ES-I3 (cell line): ENCODE data around the gene NEU3.
"Not testable (repeated sequence)": the region's sequence is repeated elsewhere in the genome, so short reads cannot be mapped to it uniquely, and the experiment has no call there.

Source experiments
- H3K36me3 ChIP-seq: 2 replicates; pipeline ENCODE4 v1.6.1; 2013; ENCODE audit warnings: mild to moderate bottlenecking, low read length, control low read depth, moderate library complexity; ENCODE audit not compliant: insufficient read depth
- H3K4me1 ChIP-seq: 2 replicates; pipeline ENCODE4 v1.6.1; 2013; ENCODE audit warnings: mild to moderate bottlenecking, control low read depth, low read length; ENCODE audit not compliant: insufficient read depth
- H3K9ac ChIP-seq: 2 replicates; pipeline ENCODE4 v1.6.1; 2013; ENCODE audit warnings: low read depth, mild to moderate bottlenecking, low read length, moderate library complexity
- H3K9me3 ChIP-seq: 2 replicates; pipeline ENCODE4 v1.6.1; 2013; ENCODE audit warnings: mild to moderate bottlenecking, low read length, moderate library complexity; ENCODE audit not compliant: control insufficient read depth, insufficient read depth

NEU3 gene

DNA sequence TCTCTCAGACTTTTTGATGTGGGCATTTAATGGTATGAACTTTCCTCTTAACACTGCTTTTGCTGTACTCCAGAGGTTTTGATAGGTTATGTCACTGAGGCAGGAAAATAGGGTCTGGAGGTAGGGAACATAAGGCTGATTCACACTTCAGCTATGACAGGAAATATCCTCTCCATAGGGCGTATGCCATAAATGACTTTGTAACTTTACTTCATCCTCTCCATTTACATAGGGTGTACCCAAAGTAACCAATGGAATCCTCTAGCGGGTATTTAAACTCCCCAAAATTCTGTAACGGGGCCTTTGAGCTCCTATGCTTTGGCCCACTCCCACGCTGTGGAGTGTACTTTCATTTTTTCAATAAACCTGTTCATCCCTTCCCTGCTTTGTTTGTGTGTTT lies 58.5 kb downstream of the NEU3 start:
- H3K9me3 ChIP-seq, result peaks cover 3% of the 10 kb centered on the region; the same call in 1 of the 2 replicates
- no peak overlapping the region for H3K9ac ChIP-seq
- no peaks in the 10 kb centered on the region for H3K36me3 ChIP-seq
- peaks cover 6% of the 10 kb centered on the region; the same call in 1 of the 2 replicates for H3K4me1 ChIP-seq

DNA sequence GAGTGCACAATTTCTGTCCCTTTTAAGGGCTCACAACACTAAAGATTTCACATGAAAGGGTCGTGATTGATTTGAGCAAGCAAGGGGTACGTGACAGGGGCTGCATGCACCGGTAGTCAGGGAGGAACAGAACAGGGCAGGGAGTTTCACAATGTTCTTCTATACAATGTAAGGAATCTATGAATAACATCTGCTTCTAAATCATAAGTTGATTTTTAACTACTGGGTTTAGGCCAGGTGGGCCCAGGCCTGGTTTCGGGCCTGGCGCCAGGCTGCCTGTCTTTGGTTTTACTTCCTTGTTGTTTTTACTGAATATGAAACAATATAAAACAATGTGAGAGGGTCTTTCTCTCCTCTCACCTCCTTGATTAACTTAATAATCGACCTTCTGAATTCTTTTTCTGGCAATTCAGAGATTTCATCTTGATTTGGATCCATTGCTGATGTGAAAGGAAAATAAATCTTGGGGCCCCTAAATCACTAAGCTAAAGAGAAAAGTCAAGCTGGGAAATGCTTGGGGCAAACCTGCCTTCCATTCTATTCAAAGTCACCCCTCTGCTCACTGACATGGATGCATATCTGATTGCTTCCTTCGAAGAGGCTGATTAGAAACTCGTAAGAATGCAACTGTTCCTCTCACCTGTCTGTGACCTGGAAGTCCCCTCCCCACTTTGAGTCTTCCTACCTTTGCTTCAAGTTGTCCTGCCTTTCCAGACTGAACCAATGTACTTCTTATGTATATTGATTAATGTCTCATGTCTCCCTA lies 61.0 kb downstream of the NEU3 start:
- not testable (repeated sequence) for H3K9ac ChIP-seq, H3K4me1 ChIP-seq

DNA sequence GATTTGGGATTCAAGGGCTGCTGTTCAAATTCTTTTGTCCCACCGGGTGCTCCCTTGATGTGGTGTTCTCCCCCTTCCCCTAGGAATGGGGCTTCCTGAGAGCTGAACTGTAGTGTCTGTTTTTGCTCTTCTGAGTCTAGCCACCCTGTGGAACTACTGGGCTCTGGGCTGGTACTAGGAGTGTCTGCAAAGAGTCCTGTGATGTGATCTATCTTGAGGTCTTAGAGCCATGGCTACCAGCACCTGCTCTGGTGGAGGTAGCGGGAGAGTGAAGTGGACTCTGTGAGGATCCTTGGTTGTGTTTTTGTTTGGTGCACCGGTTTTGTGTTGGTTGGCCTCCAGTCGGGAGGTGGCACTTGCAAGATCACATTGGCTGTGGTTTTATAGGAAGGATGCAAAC lies 61.8 kb downstream of the NEU3 start:
- Histone ChIP-seq H3K9ac (no peak overlapping the region), H3K36me3 (no peaks in the 10 kb centered on the region), H3K4me1 (peaks cover 6% of the 10 kb centered on the region; the same call in 1 of the 2 replicates), H3K9me3 (peaks cover 3% of the 10 kb centered on the region; the same call in 1 of the 2 replicates)

More for the DNA sequence above, 61.0 kb downstream of the NEU3 start:
- not testable (repeated sequence) for H3K9me3 ChIP-seq, H3K36me3 ChIP-seq

DNA sequence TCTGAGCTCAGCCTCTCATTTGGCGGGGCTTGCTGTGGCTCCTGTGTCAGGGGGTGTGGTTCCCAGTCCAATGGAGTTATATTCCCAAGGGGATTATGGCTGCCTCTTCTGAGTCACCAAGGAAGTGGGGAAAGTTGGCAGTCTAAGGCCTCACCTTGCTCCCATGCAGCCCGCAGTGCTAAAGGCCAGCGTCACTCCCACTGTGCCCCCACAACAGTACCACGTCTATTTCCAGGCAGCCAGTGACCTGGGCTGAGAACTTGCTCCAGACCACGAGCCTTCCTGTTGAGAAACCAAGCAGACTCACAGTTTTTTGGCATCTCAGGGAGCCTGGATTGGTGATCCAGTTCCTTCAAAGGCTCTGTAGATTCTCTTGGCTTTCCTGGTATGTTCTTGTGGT lies 62.3 kb downstream of the NEU3 start:
- H3K9me3 ChIP-seq, result peaks cover 3% of the 10 kb centered on the region; the same call in 1 of the 2 replicates
- H3K36me3 ChIP-seq, result no peaks in the 10 kb centered on the region
- no peak overlapping the region for H3K9ac ChIP-seq
- peaks cover 6% of the 10 kb centered on the region; the same call in 1 of the 2 replicates for H3K4me1 ChIP-seq

DNA sequence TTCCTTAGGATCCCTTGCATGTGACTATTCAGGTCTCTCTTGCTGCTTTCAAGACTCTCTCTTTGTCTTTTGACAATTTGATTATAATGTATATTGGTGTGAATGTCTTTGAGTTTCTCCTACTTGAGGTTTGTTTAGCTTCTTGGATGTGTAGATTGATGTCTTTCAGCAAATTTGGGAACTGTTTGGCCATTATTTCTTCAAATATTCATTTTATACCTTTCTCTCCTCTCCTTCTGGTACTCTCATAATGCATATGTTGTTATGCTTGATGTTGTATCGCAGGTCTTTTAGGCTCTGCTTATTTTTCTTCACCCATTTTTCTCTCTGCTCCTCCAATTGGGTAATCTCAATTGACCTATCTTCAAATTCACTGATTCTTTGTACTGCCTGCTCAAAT lies 63.7 kb downstream of the NEU3 start:
- H3K36me3 ChIP-seq, result no peaks in the 10 kb centered on the region
- H3K4me1 ChIP-seq, result no peaks in the 10 kb centered on the region
- peaks cover 3% of the 10 kb centered on the region; the same call in 1 of the 2 replicates for H3K9me3 ChIP-seq
- H3K9ac ChIP-seq, result no peak overlapping the region

DNA sequence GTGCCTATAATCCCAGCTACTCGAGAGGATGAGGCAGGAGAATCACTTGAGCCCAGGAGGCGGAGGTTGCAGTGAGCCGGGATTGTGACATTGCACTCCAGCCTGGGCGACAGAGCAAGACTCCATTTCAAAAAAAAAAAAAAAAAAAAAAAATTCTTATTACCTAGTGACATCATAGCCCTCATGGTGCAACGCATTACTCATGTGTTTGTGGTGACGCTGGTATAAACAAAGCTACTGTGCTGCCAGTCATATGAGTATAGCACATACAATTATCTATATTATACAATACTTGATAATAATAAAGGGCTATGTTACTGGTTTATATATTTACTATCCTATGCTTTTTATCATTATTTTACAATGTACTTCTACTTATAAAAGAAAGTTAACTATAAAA lies 66.8 kb downstream of the NEU3 start:
- Histone ChIP-seq H3K4me1 (no peaks in the 10 kb centered on the region), H3K36me3 (no peaks in the 10 kb centered on the region), H3K9ac (no peak overlapping the region), H3K9me3 (peaks cover 3% of the 10 kb centered on the region; the same call in 1 of the 2 replicates)

DNA sequence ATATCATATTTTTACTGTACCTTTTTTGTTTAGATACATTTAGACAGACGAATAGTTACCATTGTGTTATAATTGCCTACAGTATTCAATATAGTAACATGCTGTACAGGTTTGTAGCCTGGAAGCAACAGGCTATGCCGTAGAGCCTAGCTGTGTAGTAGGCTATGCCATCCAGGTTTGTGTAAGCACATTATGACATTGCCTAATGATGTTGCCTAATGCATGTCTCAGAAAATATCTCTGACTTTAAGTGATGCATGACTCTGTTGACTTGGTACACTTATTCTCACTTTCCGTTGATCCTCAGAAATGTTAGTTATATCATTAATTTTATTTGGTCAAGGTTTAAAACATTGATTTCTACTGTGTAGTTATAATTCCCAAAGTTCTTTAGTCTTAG lies 68.1 kb downstream of the NEU3 start:
- Histone ChIP-seq H3K36me3 (no peaks in the 10 kb centered on the region), H3K9ac (no peak overlapping the region), H3K4me1 (no peaks in the 10 kb centered on the region), H3K9me3 (no peaks in the 10 kb centered on the region; the same call in 1 of the 2 replicates)

DNA sequence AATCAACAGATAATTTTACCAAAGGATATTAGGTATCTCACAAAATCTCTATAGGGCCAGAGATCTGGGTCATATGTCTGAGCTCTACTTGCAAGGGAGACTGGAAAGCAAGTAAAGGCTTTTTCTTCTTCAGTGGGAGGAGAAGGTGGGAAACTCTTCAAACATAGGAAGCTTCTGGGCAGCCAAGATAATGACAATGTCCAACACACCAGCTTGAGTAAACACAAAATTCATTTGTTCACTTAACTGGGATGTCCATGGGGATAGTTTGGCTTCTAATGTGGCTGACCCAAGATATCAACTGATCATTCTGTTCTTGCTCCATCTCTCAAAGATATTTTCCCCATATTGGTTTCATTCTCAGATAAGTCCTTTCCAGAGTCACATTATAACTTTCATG lies 70.6 kb downstream of the NEU3 start:
- Histone ChIP-seq H3K36me3 (no peaks in the 10 kb centered on the region), H3K9ac (no peak overlapping the region), H3K9me3 (no peaks in the 10 kb centered on the region; the same call in 1 of the 2 replicates), H3K4me1 (no peaks in the 10 kb centered on the region)

DNA sequence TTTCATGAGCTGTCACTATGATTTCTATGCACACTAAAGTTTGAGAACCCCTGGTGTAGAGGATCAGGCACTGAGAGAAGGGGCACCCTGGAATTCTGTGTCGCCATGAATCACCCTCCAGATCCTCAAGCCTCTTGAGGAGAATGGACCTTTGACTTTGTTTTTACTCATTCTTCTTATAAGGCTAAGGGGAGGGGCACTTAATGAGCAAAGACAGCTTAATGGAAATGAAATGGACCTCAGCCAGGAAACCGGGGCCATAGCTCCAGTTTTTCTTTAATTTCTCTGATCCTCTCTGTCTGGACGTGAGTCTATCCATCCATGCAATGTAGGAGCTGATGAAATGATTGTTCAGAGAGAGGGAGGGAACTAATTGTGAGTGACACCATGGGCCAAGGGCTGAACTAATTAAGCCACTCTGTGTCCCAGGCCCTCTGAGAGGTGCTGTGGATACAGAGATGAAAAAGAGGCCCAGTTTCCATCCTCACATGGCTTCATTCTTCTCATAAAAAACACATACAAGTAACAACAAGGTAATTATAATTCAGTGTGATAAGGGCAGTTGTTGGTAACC lies 75.1 kb downstream of the NEU3 start:
- Histone ChIP-seq H3K9ac (no peak overlapping the region), H3K4me1 (no peaks in the 10 kb centered on the region), H3K9me3 (no peaks in the 10 kb centered on the region), H3K36me3 (no peaks in the 10 kb centered on the region)

DNA sequence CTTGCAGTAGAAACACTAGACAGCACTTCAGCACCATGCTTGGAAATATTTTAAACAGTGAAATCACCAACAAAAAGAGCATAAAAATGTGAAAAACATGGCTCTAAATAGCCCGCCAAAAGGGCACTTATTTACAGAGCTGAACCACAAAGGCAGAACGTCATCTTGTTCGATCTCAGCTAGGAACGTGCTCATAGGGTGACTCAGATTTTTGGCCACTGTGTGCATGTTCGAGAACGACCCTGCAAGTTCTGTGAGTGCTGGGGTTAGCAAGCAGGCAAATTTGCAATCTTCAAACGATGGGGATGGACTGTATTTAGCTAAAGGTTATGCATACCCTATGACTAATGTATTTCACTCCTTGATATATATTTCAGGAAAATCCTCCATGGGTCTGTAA lies 77.3 kb downstream of the NEU3 start:
- H3K9ac ChIP-seq, result no peak overlapping the region
- no peaks in the 10 kb centered on the region for H3K9me3 ChIP-seq
- no peaks in the 10 kb centered on the region for H3K4me1 ChIP-seq
- no peaks in the 10 kb centered on the region for H3K36me3 ChIP-seq
